ELF-1 (cell line): ENCODE data around the gene EPHA4.
"Not testable (repeated sequence)": the region's sequence is repeated elsewhere in the genome, so short reads cannot be mapped to it uniquely, and the experiment has no call there.

Experiments
- DNase-seq: peaks from one replicate; pipeline ENCODE4 v3.0.0-alpha.2; 2016; ENCODE audit warnings: low read depth, low spot score

Gene EPHA4

GRCh38 chr2:221539246-221539645 lies 32.9 kb downstream of the EPHA4 start:
- DNase-seq, result no peak

DNA sequence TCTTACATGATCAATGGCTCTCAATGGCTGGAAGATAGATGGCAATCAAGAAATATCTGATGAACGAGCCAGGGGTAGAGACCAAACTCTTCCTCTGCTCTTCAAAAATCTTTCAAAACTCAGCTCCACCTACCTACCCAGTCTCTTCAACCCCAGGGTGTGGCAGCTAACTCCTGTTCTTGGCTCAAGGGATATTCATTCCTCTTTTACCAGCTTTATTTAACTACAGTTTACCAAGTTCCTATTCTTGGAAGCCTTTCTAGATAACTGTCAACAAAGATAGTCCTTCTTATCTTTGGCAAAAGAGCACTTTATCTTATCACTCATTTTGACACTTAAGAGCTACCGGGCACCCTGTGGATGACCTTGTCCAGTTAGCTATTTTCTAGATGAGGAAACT lies 36.3 kb downstream of the EPHA4 start:
- DNase-seq, result no peak

GRCh38 chr2:221533299-221533698 lies 38.8 kb downstream of the EPHA4 start:
- DNase-seq, result no peak

GRCh38 chr2:221532641-221533040 lies 39.5 kb downstream of the EPHA4 start:
- DNase-seq, result no peak

DNA sequence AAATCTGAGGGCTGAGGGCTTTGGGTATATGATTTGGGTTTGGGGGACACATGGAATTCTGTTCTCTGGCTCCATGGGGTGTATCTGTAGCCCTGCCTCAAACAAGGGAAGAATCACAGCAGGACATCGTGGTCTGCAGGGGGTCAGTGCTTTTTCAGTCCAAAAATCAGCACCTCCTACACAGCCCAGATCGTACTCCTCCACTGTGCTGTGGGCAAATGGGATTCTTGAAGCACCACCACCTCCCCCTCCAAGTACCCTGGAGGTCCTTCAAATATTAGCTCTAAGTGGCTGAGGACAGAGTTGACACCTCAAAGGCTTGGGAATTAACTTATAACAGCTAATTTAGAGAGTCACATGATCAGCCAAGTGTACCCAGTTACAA lies 41.5 kb downstream of the EPHA4 start:
- no peak for DNase-seq

DNA sequence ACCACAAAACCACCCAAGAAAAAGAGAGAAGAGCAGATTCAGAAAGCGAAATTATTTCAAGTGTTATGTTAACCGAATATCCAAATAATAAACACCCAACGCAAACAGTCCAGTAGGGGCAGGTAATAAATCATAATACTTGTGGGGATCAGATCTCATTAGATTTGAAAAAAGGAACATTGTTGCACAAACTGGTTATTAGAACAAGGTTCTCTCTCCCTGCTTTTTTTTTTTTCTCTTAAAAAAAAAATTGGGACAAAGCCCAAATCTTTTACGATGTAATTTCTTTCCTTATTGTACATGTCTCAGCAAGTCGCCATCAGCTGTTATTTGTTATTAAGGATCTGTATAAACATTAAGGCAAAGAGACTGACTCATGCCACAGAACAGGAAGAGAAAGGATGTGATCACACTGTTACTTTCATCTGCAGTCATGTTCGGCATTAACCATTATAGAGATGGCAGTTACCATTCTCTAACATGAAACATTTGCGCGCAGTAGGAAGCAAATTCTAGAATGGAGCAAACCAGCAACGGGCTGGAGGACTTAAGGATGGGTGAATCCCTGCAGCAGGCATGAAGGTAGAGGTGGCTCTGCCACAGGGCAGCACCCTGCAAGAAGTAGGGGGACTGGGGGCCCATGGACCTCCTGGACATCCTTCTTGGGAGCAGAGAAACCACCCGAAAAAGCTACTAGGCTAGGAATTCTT lies 42.0 kb downstream of the EPHA4 start:
- no peak for DNase-seq

GRCh38 chr2:221529177-221529942 lies 42.7 kb downstream of the EPHA4 start:
- no peak for DNase-seq

DNA sequence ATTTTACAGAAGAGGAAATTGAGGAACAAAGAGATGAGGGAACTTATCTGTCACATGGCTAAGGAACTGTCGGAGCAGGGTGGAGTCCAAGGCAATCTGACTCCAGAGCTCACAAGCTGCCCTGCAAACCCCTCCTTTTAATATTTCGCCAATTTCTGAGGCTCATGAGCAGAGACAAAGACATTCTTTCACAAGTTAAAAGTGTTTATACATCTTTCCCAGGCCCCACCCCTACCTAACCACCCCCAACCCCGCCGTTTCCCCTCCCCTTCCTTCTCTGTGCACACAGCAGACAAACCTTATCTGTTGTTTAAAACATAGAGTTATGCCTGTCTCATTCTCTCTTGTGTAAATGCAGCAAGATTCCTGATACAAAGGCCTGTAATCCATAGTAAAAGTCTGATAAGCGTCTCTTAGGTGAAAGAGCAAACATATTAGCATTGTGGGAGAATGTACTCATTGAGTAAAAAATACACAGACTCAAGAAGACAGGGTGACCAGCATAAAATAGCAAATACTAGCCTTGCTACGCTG lies 44.3 kb downstream of the EPHA4 start:
- no peak for DNase-seq

- no peak for DNase-seq
These were observed 47.9 kb downstream of the EPHA4 start for GRCh38 chr2:221524158-221524557.

DNA sequence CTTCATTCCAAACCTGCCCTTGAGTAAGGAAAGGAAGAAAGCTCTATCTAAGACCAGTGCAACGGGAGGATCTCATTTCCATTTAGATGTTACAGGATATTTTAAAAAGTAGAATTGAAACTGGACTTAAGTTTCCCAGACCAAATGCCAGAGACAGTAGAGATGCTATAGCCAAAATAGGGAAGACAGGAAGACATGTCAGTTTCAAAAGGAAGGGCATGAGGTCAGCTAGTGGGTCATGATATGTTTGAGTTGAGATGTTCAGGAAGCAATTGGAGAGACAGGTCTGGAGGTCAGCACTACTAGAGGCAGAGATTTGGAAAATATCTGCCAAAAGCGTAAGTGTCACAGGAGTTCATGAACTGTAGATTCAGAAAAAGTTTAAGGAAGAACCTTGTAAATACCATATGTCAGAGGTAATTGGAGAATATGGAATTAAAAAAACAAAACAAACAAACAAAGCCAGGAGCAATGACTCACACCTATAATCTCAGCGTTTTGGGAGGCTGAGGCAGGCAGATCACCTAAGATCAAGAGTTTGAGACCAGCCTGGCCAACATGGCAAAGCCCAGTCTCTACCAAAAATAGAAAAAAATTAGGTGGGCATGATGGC lies 50.8 kb downstream of the EPHA4 start:
- DNase-seq, result no peak

- DNase-seq, result no peak
These were observed 53.0 kb downstream of the EPHA4 start for GRCh38 chr2:221518935-221519625.

- DNase-seq, result no peak
These were observed 53.7 kb downstream of the EPHA4 start for GRCh38 chr2:221518201-221518934.

DNA sequence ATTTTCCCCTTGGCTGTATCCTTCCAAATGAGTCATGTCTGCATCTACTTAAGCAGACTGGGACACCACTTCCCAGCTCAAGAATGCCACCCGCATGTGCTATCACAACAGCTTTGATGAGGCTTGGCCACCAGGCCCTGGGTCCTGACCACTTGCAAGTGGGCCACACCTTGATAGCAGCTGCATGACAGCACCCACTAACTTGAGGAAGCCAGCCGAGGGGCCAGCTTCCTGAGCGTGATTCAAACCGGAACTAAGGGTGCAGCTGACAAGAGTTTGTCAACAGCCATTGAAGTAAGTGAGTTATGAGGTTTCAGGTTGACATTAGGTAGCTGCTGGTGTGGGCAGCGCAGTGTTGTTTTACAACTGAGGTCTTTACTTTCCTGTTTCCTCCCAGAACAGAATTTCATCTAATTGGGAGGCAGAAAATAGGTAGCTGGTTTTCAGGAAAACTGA lies 54.4 kb downstream of the EPHA4 start:
- no peak for DNase-seq

DNA sequence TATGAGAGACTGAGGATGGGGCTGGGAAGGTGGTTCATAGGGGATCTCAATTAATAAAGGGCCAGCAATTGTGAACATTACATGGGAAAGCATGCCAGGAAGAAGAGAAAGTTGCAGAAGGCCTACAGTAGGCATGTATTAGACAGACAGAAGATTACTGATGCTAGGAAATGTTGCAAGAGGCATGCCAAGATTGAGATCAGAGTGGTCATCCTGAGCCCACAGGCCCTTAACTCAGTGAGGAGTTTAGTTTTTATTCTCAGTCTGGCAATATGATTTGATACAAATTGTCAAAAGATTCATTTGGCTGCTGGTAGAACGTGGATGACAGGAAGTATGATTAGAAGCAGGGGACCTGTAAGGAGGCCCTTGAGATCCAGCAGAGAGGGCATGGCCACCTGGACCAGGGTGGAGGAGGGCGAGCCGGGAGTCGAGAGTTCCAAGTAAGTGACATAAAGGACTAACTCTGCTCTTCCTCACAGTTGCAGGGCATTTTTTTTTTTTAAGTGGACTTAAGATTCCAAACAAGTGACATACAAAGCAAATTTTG lies 54.9 kb downstream of the EPHA4 start:
- no peak for DNase-seq

GRCh38 chr2:221515864-221516263 lies 56.2 kb downstream of the EPHA4 start:
- DNase-seq, result no peak

GRCh38 chr2:221514305-221515040 lies 57.6 kb downstream of the EPHA4 start:
- no peak for DNase-seq

DNA sequence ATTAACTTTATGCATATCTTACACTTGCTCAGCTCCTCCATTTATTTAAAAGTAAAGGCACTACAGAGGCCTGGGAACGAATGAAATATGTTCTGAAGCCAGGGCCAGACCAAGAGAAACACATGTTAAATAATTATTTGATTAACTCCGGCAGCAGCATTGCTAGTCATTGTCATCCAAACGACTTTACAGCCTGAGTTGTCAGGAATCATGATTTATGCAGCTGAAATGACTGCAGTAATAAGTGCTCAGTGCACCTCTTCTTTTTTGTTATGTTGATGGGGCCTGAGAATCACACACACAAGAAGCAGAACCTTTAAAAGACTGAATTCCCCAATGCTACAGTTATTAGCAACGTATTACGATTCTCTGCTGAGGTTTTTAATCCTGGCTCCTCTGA lies 58.9 kb downstream of the EPHA4 start:
- DNase-seq, result no peak

- not testable (repeated sequence) for DNase-seq
These were observed 60.8 kb downstream of the EPHA4 start for GRCh38 chr2:221511325-221511724.

- DNase-seq, result no peak
These were observed 65.6 kb downstream of the EPHA4 start for GRCh38 chr2:221506469-221506868.

DNA sequence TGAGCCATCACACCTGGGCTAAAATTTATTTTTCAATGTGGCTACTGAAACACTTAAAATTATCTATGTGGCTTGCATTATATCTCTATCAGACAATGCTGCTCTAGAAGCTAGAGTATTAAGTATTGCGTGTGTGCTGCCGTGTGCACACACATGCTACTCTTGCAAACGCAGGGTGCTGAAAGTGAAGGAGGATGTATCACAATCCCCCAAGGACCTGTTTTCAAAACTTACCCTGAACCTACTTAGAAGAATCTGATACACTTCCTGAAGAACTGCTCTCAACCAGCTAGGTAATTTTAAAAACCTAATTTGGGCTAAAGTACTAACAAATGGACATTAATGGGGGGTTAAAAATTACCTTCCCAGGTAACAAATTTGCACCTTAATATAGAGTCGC lies 66.5 kb downstream of the EPHA4 start:
- no peak for DNase-seq
